HG03520 (cell line): ENCODE results near the gene OR6C3.
"Not testable (repeated sequence)": the region's sequence is repeated elsewhere in the genome, so short reads cannot be mapped to it uniquely, and the experiment has no call there.

Source experiments
- ATAC-seq: cut with Tn5 transposase; IDR thresholded peaks from one replicate; pipeline ENCODE4 v1.9.1; 2021; ENCODE audit warnings: mild to moderate bottlenecking, moderate library complexity; ENCODE audit not compliant: unreplicated experiment

Gene OR6C3

GRCh38 chr12:55330446-55330845 lies at the start of gene OR6C3:
Gene OR6C3, plus strand, starts transcription at chr12:55330746. Its CDS starts 955 bp downstream, at chr12:55331701.
- ATAC-seq = no peak

DNA sequence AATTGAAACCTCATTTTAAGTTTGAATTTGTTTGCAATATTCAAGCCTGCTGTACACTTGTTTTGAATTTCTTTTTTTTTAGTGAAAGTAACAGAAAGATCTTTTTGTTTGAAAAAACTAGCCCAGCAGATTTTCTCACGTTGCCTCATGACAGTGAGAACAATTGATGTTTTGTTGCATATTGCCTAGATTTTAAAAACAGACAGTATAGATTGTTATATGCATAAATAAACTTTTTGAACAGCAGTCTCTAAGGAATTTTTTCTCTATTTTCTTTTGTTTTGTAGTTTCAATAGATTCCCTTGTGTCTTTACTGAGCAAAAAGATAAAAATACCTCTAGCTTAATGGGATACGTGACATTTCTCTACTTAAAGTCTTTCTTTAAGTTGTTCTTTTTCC lies 49.6 kb upstream of the OR6C3 start:
- no peak for ATAC-seq

- no peak for ATAC-seq
Observed at GRCh38 chr12:55289999-55290398, 40.5 kb upstream of the OR6C3 start.

- ATAC-seq = no peak
Observed at GRCh38 chr12:55296469-55296868, 34.1 kb upstream of the OR6C3 start, which contains the start of gene OR6C6. Gene OR6C6, minus strand, starts transcription at chr12:55296569. Its CDS starts 1,337 bp downstream, at chr12:55295232.

- ATAC-seq = no peak
Observed at GRCh38 chr12:55314043-55314442, 16.5 kb upstream of the OR6C3 start, which contains the start of gene OR6C1. Gene OR6C1, plus strand, starts transcription at chr12:55314343. Its CDS starts 6,257 bp downstream, at chr12:55320600.

DNA sequence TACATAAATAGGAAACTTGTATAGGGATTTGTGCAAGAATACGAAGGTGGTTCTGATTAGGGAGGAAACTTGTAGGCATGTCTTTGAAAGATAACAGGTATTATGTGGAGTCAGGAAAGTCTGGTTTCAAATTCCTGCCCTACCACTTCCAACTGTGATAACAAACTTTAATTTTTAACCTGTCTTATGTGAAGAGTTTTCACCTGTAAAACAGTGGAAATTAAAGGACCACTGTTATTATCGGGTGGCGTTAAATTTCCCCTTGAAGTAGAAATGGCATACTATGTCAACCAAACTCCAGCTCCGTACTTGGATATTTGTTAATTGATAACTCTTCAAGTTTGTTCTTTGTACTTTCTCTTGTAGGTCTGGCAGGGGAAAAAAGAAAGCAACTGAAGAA lies 10.3 kb upstream of the OR6C3 start:
- no peak for ATAC-seq

DNA sequence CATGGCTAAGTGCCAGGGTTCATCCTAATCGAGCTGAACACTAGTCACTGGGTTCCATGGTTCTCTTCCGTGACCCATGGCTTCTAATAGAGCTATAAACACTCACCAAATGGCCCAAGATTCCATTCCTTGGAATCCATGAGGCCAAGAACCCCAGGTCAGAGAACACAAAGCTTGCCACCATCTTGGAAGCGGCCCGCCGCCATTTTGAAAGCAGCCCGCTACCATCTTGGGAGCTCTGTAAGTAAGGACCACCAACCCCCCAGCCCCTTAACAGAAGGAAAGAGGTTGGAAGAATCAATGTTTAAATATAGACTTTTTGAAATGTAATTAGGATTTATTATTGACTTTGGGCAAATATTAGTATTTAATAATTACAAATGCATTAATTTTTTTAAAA lies 4.7 kb upstream of the OR6C3 start:
- ATAC-seq = not testable (repeated sequence)

DNA sequence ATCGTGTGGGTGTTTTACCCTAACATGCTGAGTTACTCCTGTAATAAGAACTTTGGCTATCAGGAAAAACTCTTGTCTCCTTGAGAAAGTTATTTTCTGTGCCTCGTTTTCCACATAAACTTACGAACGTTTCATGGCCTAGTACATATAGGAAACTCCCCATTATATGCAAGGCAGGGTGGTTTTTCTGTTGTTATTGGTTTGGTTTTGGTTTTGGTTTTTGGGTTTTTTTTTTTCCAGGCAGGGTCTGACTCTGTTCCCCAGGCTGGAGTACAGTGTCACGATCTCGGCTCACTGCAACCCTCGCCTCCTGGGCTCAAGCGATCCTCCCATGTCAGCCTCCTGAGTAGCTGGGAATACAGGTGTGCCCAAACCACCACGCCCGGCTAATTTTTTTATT lies 5.5 kb downstream of the OR6C3 start:
- no peak for ATAC-seq

GRCh38 chr12:55355338-55355737 lies 24.8 kb downstream of the OR6C3 start:
- not testable (repeated sequence) for ATAC-seq

DNA sequence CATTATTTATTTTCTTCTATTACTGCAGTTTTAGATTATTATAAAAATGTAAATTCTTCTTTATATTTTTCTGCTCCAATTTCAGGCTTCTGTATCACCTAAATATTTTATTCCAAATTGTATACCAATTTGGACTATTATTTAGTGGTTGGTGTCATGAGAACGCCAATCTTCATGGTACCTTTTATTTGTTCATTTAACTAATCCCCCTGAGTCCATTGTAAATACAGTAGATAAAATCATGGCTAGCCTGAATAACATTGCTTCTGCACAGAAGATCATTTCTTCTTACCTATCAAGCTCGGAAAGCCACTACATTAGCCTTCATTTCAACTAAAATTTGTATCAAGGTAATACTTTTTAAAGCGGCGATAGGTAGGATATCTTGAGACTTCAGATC lies 32.1 kb downstream of the OR6C3 start, which contains the start of gene OR6C75:
Gene OR6C75 (plus strand): TSS at position 301 of the 400 bp plus-strand sequence. CDS start 2,136 bp downstream, outside the sequence.
- no peak for ATAC-seq

- ATAC-seq = no peak
Observed at GRCh38 chr12:55365086-55365485, 34.5 kb downstream of the OR6C3 start.

DNA sequence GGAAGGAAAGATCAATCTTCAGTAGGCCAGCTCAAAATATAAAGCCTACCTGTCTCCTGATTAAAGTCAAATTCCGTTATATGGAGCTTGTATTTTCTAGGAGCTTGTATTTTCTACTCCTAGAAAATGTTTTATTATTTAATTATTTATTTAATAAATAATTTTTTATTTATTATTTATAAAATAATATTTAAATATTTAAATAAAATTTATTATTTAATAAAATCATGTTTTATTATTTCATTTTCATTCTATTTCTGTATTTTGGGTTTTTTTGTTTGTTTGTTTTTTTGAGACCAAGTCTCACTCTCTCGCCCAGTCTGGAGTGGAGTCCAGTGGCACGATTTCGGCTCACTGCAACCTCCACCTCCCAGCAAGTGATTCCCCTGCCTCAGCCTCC lies 42.0 kb downstream of the OR6C3 start:
- ATAC-seq = no peak
